CD4-positive, alpha-beta T cell (primary cell): ENCODE measurements around the gene INPP5A. TPM values are rescaled to one million over a fixed set of nuclear protein-coding genes. Genes with fewer than 3 reads are reported as not detected.

Source experiments
- ATAC-seq: fragments of 200-7000 bp; cut with Tn5 transposase; one replicate; pipeline ENCODE4 v1.10.0; 2022; ENCODE audit warnings: mild to moderate bottlenecking; ENCODE audit not compliant: poor library complexity
- CTCF ChIA-PET: fragments of 350-600 bp; sonication (Branson Sonifier 250); formaldehyde crosslinking; loops from one replicate; lab custom pipeline; 2021; ENCODE audit warnings: antibody characterized with exemption, inconsistent platforms; lab: Charles Lee
- POLR2A ChIA-PET: fragments of 350-600 bp; sonication (Branson Sonifier 250); formaldehyde crosslinking; loops from one replicate; lab custom pipeline; 2021; ENCODE audit warnings: antibody characterized with exemption, inconsistent platforms; lab: Charles Lee
- DNase-seq, 14 experiments: peaks; one replicate each; pipeline ENCODE4 v3.0.0-alpha.2; 2013 to 2020; ENCODE audit warnings: mixed read lengths in 2 of 14
- H3K27ac ChIP-seq, 2 donors: one replicate each; pipeline versions ENCODE4 v1.5.1 to v1.7.0; 2013; ENCODE audit warnings: low read length in 2 of 2, low read depth in 1 of 2, mild to moderate bottlenecking in 1 of 2
- H3K27me3 ChIP-seq, 2 experiments: 1 replicate in 1 of 2; 2 replicates in 1 of 2; pipeline versions ENCODE4 v1.6.1 to v1.7.0; 2013; ENCODE audit warnings: low read length in 2 of 2, control low read depth in 1 of 2, mild to moderate bottlenecking in 1 of 2, moderate library complexity in 1 of 2; ENCODE audit not compliant: insufficient read depth in 2 of 2, control insufficient read depth in 1 of 2
- H3K36me3 ChIP-seq: one replicate; pipeline ENCODE4 v1.6.1; 2013; ENCODE audit warnings: low read length, control low read depth; ENCODE audit not compliant: insufficient read depth
- H3K4me1 ChIP-seq: one replicate; pipeline ENCODE4 v1.6.1; 2013; ENCODE audit warnings: low read length, control low read depth; ENCODE audit not compliant: insufficient read depth
- H3K4me3 ChIP-seq: one replicate; pipeline ENCODE4 v1.5.1; 2013; ENCODE audit warnings: mild to moderate bottlenecking, low read length, moderate library complexity
- H3K9me3 ChIP-seq, 2 experiments: 1 replicate in 1 of 2; 2 replicates in 1 of 2; pipeline versions ENCODE4 v1.6.1 to v1.7.0; 2013; ENCODE audit warnings: low read length in 2 of 2, mild to moderate bottlenecking in 2 of 2, control low read depth in 1 of 2, moderate library complexity in 1 of 2; ENCODE audit not compliant: control insufficient read depth in 1 of 2, insufficient read depth in 1 of 2
- H3K27ac Mint-ChIP-seq: one replicate; pipeline ENCODE4 v1.8.0; 2020; ENCODE audit warnings: mixed read lengths
- H3K27me3 Mint-ChIP-seq: one replicate; pipeline ENCODE4 v1.8.0; 2021; ENCODE audit warnings: mixed read lengths
- H3K36me3 Mint-ChIP-seq: one replicate; pipeline ENCODE4 v1.8.0; 2021; ENCODE audit warnings: low read depth, mixed read lengths
- H3K4me1 Mint-ChIP-seq: one replicate; pipeline ENCODE4 v1.8.0; 2021; ENCODE audit warnings: low read depth, mixed read lengths
- H3K4me3 Mint-ChIP-seq: one replicate; pipeline ENCODE4 v1.8.0; 2020; ENCODE audit warnings: mild to moderate bottlenecking, mixed read lengths
- H3K9me3 Mint-ChIP-seq: one replicate; pipeline ENCODE4 v1.8.0; 2020; ENCODE audit warnings: mixed read lengths
- CTCF ChIP-seq: fragments of 200-600 bp; IDR thresholded peaks from one replicate; pipeline ENCODE4 v1.8.0; 2022; ENCODE audit warnings: antibody characterized with exemption, mild to moderate bottlenecking
- intact Hi-C, 2 experiments: fragments of 100-400 bp; cut with DNase I in 1 of 2; cut with micrococcal nuclease in 1 of 2; formaldehyde crosslinking; loops; one replicate each; pipeline versions ENCODE4 v1.15.1 to v1.9.0; 2023 to 2025; cut with DNase I, micrococcal nuclease
- total RNA-seq, 174 experiments: library from RNA in 2 of 174; stranded (reverse) in 2 of 174; gene quantifications; one replicate each; pipeline ENCODE4 v1.2.3 and lab custom pipeline; 2021 to 2026

INPP5A gene
- total RNA-seq, 2 experiments from 2014 or later, result 22.0 to 24.8 TPM

- TF ChIP-seq CTCF, result no peak
- no peaks in the 10 kb centered on the region for H3K9me3 ChIP-seq
- H3K27me3 Mint-ChIP-seq, result no peaks in the 10 kb centered on the region
- ChIA-PET CTCF (no interaction called here), POLR2A (no interaction called here)
- no peak for ATAC-seq
- H3K4me1 ChIP-seq, result no peaks in the 10 kb centered on the region
- no peaks in the 10 kb centered on the region for H3K36me3 ChIP-seq
- no peak for DNase-seq
- H3K27ac ChIP-seq, result no peak overlapping the region
- intact Hi-C loops, result no loop called here
- H3K9me3 Mint-ChIP-seq, result no peaks in the 10 kb centered on the region
- no peak overlapping the region for H3K4me3 Mint-ChIP-seq
- no peaks in the 10 kb centered on the region for H3K27me3 ChIP-seq
- no peak overlapping the region for H3K27ac Mint-ChIP-seq
- no peaks in the 10 kb centered on the region for H3K36me3 Mint-ChIP-seq
- H3K4me1 Mint-ChIP-seq, result no peaks in the 10 kb centered on the region
- no peak overlapping the region for H3K4me3 ChIP-seq
Observed at GRCh38 chr10:132506711-132507408, 30.7 kb upstream of the INPP5A start.

- Mint-ChIP-seq H3K4me3 (no peak overlapping the region), H3K4me1 (no peaks in the 10 kb centered on the region), H3K27ac (no peak overlapping the region), H3K9me3 (no peaks in the 10 kb centered on the region), H3K36me3 (no peaks in the 10 kb centered on the region), H3K27me3 (no peaks in the 10 kb centered on the region)
- CTCF ChIA-PET, result no interaction called here
- no peak for DNase-seq
- Histone ChIP-seq H3K36me3 (no peaks in the 10 kb centered on the region), H3K27me3 (no peaks in the 10 kb centered on the region), H3K9me3 (no peaks in the 10 kb centered on the region), H3K27ac (no peak overlapping the region), H3K4me1 (no peaks in the 10 kb centered on the region), H3K4me3 (no peak overlapping the region)
- intact Hi-C loops, result no loop called here
- no peak for TF ChIP-seq CTCF
- POLR2A ChIA-PET, result no interaction called here
- ATAC-seq, result no peak
Observed at GRCh38 chr10:132507409-132507955, 30.1 kb upstream of the INPP5A start.

GRCh38 chr10:132507956-132508490, 29.6 kb upstream of the INPP5A start:
- DNase-seq (no peak), ATAC-seq (no peak)
- Histone ChIP-seq H3K4me1 (no peaks in the 10 kb centered on the region), H3K9me3 (peaks cover 0 to 5% of the 10 kb centered on the region in 2 experiments), H3K27ac (no peak overlapping the region), H3K4me3 (no peak overlapping the region), H3K36me3 (no peaks in the 10 kb centered on the region), H3K27me3 (no peaks in the 10 kb centered on the region)
- no peaks in the 10 kb centered on the region for H3K4me1 Mint-ChIP-seq
- no peak overlapping the region for H3K27ac Mint-ChIP-seq
- H3K4me3 Mint-ChIP-seq, result no peak overlapping the region
- CTCF ChIA-PET, result no interaction called here
- intact Hi-C loops, result no loop called here
- H3K9me3 Mint-ChIP-seq, result no peaks in the 10 kb centered on the region
- POLR2A ChIA-PET, result no interaction called here
- H3K36me3 Mint-ChIP-seq, result no peaks in the 10 kb centered on the region
- no peaks in the 10 kb centered on the region for H3K27me3 Mint-ChIP-seq
- no peak for TF ChIP-seq CTCF
